ENCODE results near the gene SMCO4.

SMCO4 gene

GRCh38 chr11:93494357-93494756 lies 48.8 kb downstream of the SMCO4 start:
- H3K27ac ChIP-seq: no peak overlapping the region
- no peak for DNase-seq (ENCODE audit: low spot score)
- TF ChIP-seq CTCF (conservative IDR thresholded peaks at IDR 0.05; ENCODE audit: low read depth): no peak
- ChIA-PET POLR2A (ENCODE audit: low non-redundant PET) (no interaction called here), CTCF (no interaction called here)

GRCh38 chr11:93493252-93493897 lies 49.8 kb downstream of the SMCO4 start:
- no peak for DNase-seq (ENCODE audit: low spot score)
- ChIA-PET CTCF (no interaction called here), POLR2A (ENCODE audit: low non-redundant PET) (no interaction called here)
- TF ChIP-seq CTCF (conservative IDR thresholded peaks at IDR 0.05; ENCODE audit: low read depth): no peak
- no peak overlapping the region for H3K27ac ChIP-seq

- ChIA-PET POLR2A (ENCODE audit: low non-redundant PET) (no interaction called here), CTCF (interaction anchor here (0.6 kb wide), 1 partner anchor 11 kb away, joined by 3 read pairs; no protein-coding TSS in a partner anchor)
- no peak overlapping the region for H3K27ac ChIP-seq
- TF ChIP-seq CTCF (conservative IDR thresholded peaks at IDR 0.05; ENCODE audit: low read depth): no peak
- no peak for DNase-seq (ENCODE audit: low spot score)
Observed at GRCh38 chr11:93492464-93493251, 50.5 kb downstream of the SMCO4 start.

GRCh38 chr11:93491973-93492372 lies 51.2 kb downstream of the SMCO4 start:
- no peak for DNase-seq (ENCODE audit: low spot score)
- H3K27ac ChIP-seq: no peak overlapping the region
- CTCF ChIA-PET: interaction anchor here (0.6 kb wide), 1 partner anchor 10 kb away, joined by 3 read pairs; no protein-coding TSS in a partner anchor
- TF ChIP-seq CTCF (conservative IDR thresholded peaks at IDR 0.05; ENCODE audit: low read depth): no peak
- POLR2A ChIA-PET (ENCODE audit: low non-redundant PET): no interaction called here

- H3K27ac ChIP-seq: no peak overlapping the region
- no peak for TF ChIP-seq CTCF (conservative IDR thresholded peaks at IDR 0.05; ENCODE audit: low read depth)
- ChIA-PET CTCF (no interaction called here), POLR2A (ENCODE audit: low non-redundant PET) (no interaction called here)
- DNase-seq (ENCODE audit: low spot score): no peak
Observed at GRCh38 chr11:93490996-93491618, 52.1 kb downstream of the SMCO4 start.

- no peak for DNase-seq (ENCODE audit: low spot score)
- ChIA-PET CTCF (no interaction called here), POLR2A (ENCODE audit: low non-redundant PET) (no interaction called here)
- H3K27ac ChIP-seq: no peak overlapping the region
- no peak for TF ChIP-seq CTCF (conservative IDR thresholded peaks at IDR 0.05; ENCODE audit: low read depth)
Observed at GRCh38 chr11:93489841-93490240, 53.4 kb downstream of the SMCO4 start.
